Measurements from ENCODE around the gene ANKRD33B. TPM values are rescaled to one million over a fixed set of nuclear protein-coding genes. Genes with fewer than 3 reads are reported as not detected.

The ANKRD33B gene
- total and polyA plus RNA-seq, 9 of the 15 experiments (the other 6 are each of a cell fraction or from before 2014, with no cell fraction given): 0.10 to 1.7 (median 0.40) TPM

GRCh38 chr5:10689391-10690081, 125.7 kb downstream of the ANKRD33B start:
- no TSS peak for BruUV-seq (replicated peaks)
- Histone ChIP-seq H3K9me1 (ENCODE audit: control insufficient read depth, insufficient read depth, low read length) (peaks cover 9% of the 10 kb centered on the region), H3K27me3 (ENCODE audit: control insufficient read depth in 2 of 2, insufficient read depth in 2 of 2, low read length in 2 of 2) (no peaks in the 10 kb centered on the region), H3K4me3 (no peak overlapping the region), H3K79me2 (ENCODE audit: control insufficient read depth, insufficient read depth, low read length) (peaks cover 23% of the 10 kb centered on the region; the same call in 2 of the 3 replicates), H3K9ac (ENCODE audit: insufficient read depth in 1 of 2, low read depth in 2 of 2, low read length in 2 of 2) (0 out of 4 replicates have a peak overlapping the region, but pooled peaks of 1 of the 2 experiments have one; percentile 5), H3K36me3 (ENCODE audit: control insufficient read depth, insufficient read depth, low read length) (peaks cover 54% of the 10 kb centered on the region; the same call in 2 of the 3 replicates), H3K4me2 (ENCODE audit: insufficient read depth, low read length) (no peak overlapping the region), H3K4me1 (replicated peaks in 1 of 2; ENCODE audit: control insufficient read depth in 2 of 2, insufficient read depth in 2 of 2, low read length in 2 of 2) (peaks cover 6 to 12% of the 10 kb centered on the region in 2 experiments; a peak in 4 of 5 replicates), H3K27ac (ENCODE audit: extremely low read depth, low read depth, low read length) (no peak overlapping the region; the same call in 2 of the 3 replicates), H2AFZ (ENCODE audit: low read depth, low read length) (no peak overlapping the region), H3K9me3 (replicated peaks; ENCODE audit: control insufficient read depth, insufficient read depth, low read depth, low read length) (no peaks in the 10 kb centered on the region), H4K20me1 (replicated peaks; ENCODE audit: control insufficient read depth, insufficient read depth, low read length) (peaks cover 26% of the 10 kb centered on the region)
- intact Hi-C loops (cut with micrococcal nuclease): loop anchor here (1.0 to 10.0 kb wide), 3 partner anchors 237 to 485 kb away; no protein-coding TSS in a partner anchor
- ChIA-PET CTCF (ENCODE audit: low intra/inter-chr PET ratio) (interaction anchor here (2.3 kb wide), 1 partner anchor 236 kb away, joined by 21 read pairs; no protein-coding TSS in a partner anchor), POLR2A (interaction anchor here (0.7 to 1.8 kb wide), 5 partner anchors 10 to 88 kb away, joined by 3 to 5 read pairs (median 5); no protein-coding TSS in a partner anchor)
- in situ Hi-C loops (cut with MboI): no loop called here
- ATAC-seq (peak; percentile 85), FAIRE-seq (peak; percentile 65), DNase-seq (ENCODE audit: extremely low read depth in 1 of 4, low spot score in 3 of 4) (peak; percentile 56 to 71 (median 67))
- 69% methylated on average over 11 of the region's 11 CpGs for WGBS (ENCODE audit: insufficient coverage, low coverage, missing lambda C conversion rate)
- no peak for TF ChIP-seq ZNF311 (CRISPR knock-in tag; IDR thresholded peaks at IDR 0.05)
- no peak for TF ChIP-seq TFAM (CRISPR knock-in tag; conservative IDR thresholded peaks at IDR 0.05)
- TF ChIP-seq NUFIP1 (IDR thresholded peaks at IDR 0.05; ENCODE audit: partially characterized antibody): no peak
- TF ChIP-seq ZNF318 (IDR thresholded peaks at IDR 0.05; ENCODE audit: borderline replicate concordance in 1 of 2, low read depth in 1 of 2): no peak
- no peak for TF ChIP-seq CEBPG (CRISPR knock-in tag; IDR thresholded peaks at IDR 0.05)
- TF ChIP-seq CEBPG (tag; conservative IDR thresholded peaks at IDR 0.05 in 1 of 2, IDR thresholded peaks at IDR 0.05 in 1 of 2): no peak
- TF ChIP-seq ZNF316 (IDR thresholded peaks at IDR 0.05): peak; percentile 99
- TF ChIP-seq, protein P1, sequence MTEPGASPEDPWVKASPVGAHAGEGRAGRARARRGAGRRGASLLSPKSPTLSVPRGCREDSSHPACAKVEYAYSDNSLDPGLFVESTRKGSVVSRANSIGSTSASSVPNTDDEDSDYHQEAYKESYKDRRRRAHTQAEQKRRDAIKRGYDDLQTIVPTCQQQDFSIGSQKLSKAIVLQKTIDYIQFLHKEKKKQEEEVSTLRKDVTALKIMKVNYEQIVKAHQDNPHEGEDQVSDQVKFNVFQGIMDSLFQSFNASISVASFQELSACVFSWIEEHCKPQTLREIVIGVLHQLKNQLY (CRISPR knock-in tag; conservative IDR thresholded peaks at IDR 0.05): no peak
- TF ChIP-seq NFE2L1 (tag; IDR thresholded peaks at IDR 0.05; ENCODE audit: borderline replicate concordance, low read depth): peak; percentile 96
- TF ChIP-seq L3MBTL2 (IDR thresholded peaks at IDR 0.05): peak; percentile 29; the same call in 1 of the 2 replicates

Measured in K562 (cell line).